ENCODE results near the gene HSFX3. TPM values are rescaled to one million over a fixed set of nuclear protein-coding genes. Genes with fewer than 3 reads are reported as not detected.
"Not testable (repeated sequence)": the region's sequence is repeated elsewhere in the genome, so short reads cannot be mapped to it uniquely, and the experiment has no call there.

HSFX3 gene, protein sequence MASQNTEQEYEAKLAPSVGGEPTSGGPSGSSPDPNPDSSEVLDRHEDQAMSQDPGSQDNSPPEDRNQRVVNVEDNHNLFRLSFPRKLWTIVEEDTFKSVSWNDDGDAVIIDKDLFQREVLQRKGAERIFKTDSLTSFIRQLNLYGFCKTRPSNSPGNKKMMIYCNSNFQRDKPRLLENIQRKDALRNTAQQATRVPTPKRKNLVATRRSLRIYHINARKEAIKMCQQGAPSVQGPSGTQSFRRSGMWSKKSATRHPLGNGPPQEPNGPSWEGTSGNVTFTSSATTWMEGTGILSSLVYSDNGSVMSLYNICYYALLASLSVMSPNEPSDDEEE
- total RNA-seq: not detected in 2 replicates

DNA sequence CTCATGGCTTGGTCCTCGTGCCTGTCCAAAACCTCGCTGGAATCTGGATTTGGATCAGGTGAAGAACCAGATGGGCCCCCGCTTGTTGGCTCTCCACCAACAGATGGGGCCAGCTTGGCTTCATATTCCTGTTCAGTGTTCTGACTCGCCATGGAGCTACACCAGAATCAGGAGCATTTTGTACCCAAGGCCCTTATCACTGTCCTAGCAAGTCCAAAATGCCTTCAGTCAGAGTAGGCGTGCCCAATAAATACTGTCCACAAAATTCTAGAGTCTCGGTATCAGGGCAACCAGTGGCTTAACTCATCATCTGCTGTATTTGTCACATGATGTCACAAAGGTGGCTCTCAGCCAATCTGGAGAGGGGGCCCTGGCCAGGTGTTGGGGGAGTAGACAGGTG lies at the start of gene HSFX3:
TSS of gene HSFX3 (minus strand) at position 224 of the 400 bp plus-strand sequence. CDS start at position 152, 72 bp downstream.
- not testable (repeated sequence) for H3K27me3 ChIP-seq (ENCODE audit: control insufficient read depth, insufficient read depth, low read length); H3K4me3 ChIP-seq (ENCODE audit: low read depth, low read length); H3K36me3 ChIP-seq (ENCODE audit: control insufficient read depth, insufficient read depth, low read length); DNase-seq (ENCODE audit: low read depth)
- peak; percentile 70 for FAIRE-seq

DNA sequence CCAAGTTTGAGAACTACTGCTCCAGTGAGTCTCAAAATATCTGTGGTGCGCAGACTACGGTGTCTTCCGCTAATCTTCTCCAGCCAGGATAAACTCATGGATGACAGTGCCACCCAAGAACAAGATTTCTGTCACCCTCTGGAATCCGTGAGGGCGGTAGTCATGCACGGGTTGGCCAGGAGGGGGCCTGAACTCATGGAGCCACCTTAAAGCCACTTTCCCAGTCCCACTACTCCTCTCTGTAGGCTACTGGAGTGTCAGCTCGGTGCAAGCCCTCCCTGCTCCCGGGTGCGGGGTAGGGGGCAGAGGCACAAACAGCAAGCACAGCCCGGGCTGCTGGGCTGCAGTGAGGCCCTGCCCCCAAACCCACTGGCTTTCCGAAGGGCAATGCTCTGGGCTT lies 48.9 kb upstream of the HSFX3 start:
- peak; percentile 95 for FAIRE-seq
- not testable (repeated sequence) for H3K27me3 ChIP-seq (ENCODE audit: control insufficient read depth, insufficient read depth, low read length); DNase-seq (ENCODE audit: low read depth); H3K4me3 ChIP-seq (ENCODE audit: low read depth, low read length); H3K36me3 ChIP-seq (ENCODE audit: control insufficient read depth, insufficient read depth, low read length)

DNA sequence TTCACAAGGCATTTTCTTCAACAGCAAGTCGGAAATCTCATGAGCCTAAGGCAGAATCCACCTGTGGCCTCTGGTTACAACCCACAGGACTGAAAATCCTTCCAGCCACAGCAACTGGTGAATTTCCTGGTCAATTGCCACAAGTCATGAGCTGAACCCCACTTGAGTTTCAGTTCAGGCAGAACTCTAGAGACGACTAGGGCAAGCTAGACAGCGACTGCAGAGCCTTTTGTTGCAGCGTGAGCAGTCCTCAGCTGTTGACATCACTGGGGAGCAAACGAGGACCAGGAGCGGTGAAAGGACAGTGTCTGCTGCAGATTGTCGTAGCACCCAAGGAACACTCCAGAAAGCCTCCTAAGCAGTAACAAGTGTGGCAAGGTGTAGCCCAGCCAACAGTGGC lies 46.2 kb upstream of the HSFX3 start:
- H3K36me3 ChIP-seq (ENCODE audit: control insufficient read depth, insufficient read depth, low read length); DNase-seq (ENCODE audit: low read depth); H3K27me3 ChIP-seq (ENCODE audit: control insufficient read depth, insufficient read depth, low read length); FAIRE-seq; H3K4me3 ChIP-seq (ENCODE audit: low read depth, low read length): not testable (repeated sequence)

DNA sequence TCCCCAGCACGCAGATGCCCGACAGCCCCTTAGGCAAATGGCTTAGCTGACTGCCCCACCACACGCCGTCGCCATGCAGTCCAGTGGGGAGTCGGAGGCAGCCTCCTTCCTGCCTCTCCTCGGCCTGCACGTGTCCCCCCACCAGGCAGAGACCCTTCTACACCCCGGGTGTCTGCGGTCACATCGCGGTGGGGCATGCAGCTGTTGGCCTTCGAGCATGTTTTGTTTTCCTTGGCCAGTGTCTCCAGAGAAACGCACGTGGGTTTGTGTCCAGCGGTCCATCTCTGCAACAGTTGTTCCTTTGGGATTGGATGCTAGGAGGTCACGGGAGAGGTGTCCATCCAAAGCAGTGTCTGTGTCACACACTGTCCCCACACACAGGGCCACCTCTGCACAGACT lies 45.5 kb upstream of the HSFX3 start, which contains the start of gene HSFX2:
TSS of gene HSFX2 (minus strand) at position 101 of the 400 bp plus-strand sequence. CDS start 614 bp downstream, outside the sequence.
- FAIRE-seq; DNase-seq (ENCODE audit: low read depth); H3K4me3 ChIP-seq (ENCODE audit: low read depth, low read length); H3K36me3 ChIP-seq (ENCODE audit: control insufficient read depth, insufficient read depth, low read length); H3K27me3 ChIP-seq (ENCODE audit: control insufficient read depth, insufficient read depth, low read length): not testable (repeated sequence)

DNA sequence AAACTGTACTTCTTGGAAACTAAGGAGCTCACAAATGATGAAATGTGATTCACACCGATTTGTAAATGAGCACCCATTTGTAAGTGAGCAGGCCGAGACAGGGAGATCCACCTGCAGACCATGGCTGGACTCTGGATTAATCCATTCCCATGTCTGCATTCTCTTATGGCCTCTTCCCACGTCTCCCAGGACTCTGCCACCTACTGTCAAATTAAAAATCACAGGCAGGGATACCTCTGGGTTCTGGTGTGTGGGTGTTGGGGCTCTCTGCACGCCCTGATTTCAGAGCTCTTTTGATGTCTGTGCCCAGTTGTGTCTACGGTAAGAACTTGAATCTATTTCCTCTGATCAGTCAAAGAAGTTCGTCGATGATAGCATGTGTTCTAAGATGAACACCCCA lies 41.3 kb upstream of the HSFX3 start:
- not testable (repeated sequence) for DNase-seq (ENCODE audit: low read depth); H3K4me3 ChIP-seq (ENCODE audit: low read depth, low read length); H3K27me3 ChIP-seq (ENCODE audit: control insufficient read depth, insufficient read depth, low read length); H3K36me3 ChIP-seq (ENCODE audit: control insufficient read depth, insufficient read depth, low read length); FAIRE-seq

DNA sequence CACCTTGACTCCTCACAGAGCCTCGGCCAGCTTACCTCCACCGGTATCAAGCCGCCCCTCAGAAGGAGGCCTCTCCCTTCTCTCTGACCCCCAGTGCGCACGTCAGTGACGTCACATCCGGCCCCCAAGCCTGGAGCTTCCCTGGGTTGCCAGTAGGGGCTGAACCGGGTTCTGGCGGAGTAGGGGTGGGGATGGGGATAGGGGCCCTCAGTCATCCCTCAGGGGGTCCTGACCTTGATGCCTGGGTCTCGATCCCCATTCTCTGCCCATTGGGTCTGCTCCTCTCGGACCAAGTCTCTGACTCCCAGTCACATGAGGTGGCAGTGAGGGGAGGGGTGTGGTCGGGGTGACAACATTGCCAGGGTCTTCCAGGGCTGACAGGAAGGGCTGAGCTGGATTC lies 37.6 kb upstream of the HSFX3 start, which contains the start of gene MAGEA9B:
TSS of gene MAGEA9B (minus strand) at position 101 of the 400 bp plus-strand sequence. CDS start 4,280 bp downstream, outside the sequence.
- not testable (repeated sequence) for H3K4me3 ChIP-seq (ENCODE audit: low read depth, low read length); DNase-seq (ENCODE audit: low read depth); FAIRE-seq

DNA sequence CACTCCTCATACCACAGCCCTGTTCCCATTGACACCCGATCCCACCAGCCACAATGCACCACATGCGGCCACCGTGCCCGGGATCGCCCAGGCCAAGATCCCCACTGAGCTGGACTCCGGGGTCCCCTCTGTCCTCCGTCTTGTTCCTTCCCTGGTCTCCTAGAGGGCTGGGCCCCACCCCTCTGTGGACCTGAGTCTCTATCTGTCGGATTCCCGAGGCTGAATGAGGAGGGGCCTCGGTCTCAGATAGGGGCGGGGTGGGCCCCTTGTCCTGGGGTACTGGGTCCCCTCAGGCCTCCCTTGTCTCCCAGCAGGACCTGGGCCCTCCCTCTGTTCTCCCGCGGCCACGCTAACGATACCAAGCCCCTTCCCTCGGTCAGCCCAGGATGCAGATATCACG lies 35.9 kb upstream of the HSFX3 start:
- H3K27me3 ChIP-seq (ENCODE audit: control insufficient read depth, insufficient read depth, low read length); H3K36me3 ChIP-seq (ENCODE audit: control insufficient read depth, insufficient read depth, low read length); FAIRE-seq; H3K4me3 ChIP-seq (ENCODE audit: low read depth, low read length); DNase-seq (ENCODE audit: low read depth): not testable (repeated sequence)

More for the DNA sequence above, 37.6 kb upstream of the HSFX3 start, which contains the start of gene MAGEA9B:
- H3K36me3 ChIP-seq (ENCODE audit: control insufficient read depth, insufficient read depth, low read length); H3K27me3 ChIP-seq (ENCODE audit: control insufficient read depth, insufficient read depth, low read length): not testable (repeated sequence)

DNA sequence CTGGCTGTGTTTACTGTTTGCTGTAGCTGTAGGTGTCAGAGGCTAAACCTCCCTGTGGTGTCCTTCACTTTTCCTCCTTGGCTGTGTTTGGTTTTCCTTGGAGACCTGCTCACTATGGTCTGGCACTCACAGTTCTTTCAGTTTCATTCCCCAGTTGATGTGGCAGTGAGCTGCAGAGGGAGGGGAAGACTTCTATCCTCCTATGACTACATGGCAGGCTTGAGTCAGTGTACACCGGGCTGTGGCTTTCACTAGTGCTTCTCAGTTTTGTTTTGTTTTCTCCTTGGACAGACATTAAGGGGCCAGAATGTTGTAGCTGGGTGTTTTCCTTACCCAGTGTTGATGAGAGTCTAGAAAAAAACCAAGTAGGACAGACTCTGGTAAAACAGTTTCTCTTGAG lies 23.7 kb upstream of the HSFX3 start:
- H3K27me3 ChIP-seq (ENCODE audit: control insufficient read depth, insufficient read depth, low read length); H3K36me3 ChIP-seq (ENCODE audit: control insufficient read depth, insufficient read depth, low read length); DNase-seq (ENCODE audit: low read depth); H3K4me3 ChIP-seq (ENCODE audit: low read depth, low read length): not testable (repeated sequence)
- peak; percentile 93 for FAIRE-seq

DNA sequence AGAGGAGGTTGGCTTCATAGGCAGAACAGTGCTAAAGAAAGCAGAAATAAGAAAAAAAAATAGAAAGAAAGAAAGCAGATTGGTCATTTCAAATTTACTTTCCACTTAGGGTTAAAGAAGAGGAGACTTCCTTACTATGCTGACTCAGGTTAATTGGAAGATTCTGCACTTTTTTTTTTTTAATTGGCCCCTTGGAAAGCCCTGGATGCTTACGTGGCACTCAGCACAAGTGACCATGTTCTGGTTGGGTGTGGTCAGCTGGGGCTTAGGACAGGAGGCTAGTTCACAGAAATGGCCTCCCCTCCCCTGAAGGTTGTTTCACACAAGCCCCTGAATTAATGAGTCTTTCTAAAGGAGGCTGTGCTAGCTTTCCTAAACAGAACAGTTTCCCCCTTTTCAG lies 23.0 kb upstream of the HSFX3 start:
- TF ChIP-seq, protein P1, sequence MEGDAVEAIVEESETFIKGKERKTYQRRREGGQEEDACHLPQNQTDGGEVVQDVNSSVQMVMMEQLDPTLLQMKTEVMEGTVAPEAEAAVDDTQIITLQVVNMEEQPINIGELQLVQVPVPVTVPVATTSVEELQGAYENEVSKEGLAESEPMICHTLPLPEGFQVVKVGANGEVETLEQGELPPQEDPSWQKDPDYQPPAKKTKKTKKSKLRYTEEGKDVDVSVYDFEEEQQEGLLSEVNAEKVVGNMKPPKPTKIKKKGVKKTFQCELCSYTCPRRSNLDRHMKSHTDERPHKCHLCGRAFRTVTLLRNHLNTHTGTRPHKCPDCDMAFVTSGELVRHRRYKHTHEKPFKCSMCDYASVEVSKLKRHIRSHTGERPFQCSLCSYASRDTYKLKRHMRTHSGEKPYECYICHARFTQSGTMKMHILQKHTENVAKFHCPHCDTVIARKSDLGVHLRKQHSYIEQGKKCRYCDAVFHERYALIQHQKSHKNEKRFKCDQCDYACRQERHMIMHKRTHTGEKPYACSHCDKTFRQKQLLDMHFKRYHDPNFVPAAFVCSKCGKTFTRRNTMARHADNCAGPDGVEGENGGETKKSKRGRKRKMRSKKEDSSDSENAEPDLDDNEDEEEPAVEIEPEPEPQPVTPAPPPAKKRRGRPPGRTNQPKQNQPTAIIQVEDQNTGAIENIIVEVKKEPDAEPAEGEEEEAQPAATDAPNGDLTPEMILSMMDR (IDR thresholded peaks at IDR 0.05; ENCODE audit: insufficient read depth, low read length, severe bottlenecking): no peak
- no peaks in the 10 kb centered on the region for H3K27me3 ChIP-seq (ENCODE audit: control insufficient read depth, insufficient read depth, low read length)
- FAIRE-seq (no peak), DNase-seq (ENCODE audit: low read depth) (no peak)
- H3K36me3 ChIP-seq (ENCODE audit: control insufficient read depth, insufficient read depth, low read length): no peaks in the 10 kb centered on the region
- no peak overlapping the region for H3K4me3 ChIP-seq (ENCODE audit: low read depth, low read length)

DNA sequence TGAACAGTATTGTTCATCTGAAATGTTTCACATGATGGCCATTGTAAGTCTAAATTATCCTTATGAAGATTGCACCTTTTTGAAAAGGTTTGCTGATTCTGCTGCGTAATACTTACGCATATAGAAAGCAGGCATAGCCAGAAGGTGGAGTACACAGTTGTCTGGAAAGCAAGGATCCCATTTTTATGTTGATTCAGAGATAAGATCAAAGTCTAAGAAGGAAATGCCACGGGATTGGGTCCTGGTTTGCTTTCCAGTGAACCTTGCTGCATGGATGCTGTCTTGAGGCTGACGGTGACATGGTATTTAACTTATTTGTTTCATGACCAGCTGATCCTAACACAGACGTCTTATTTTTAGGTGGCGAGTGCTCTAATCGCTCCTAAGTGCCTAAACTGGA lies 22.0 kb upstream of the HSFX3 start:
- no peak for FAIRE-seq
- TF ChIP-seq, protein P1 (IDR thresholded peaks at IDR 0.05; ENCODE audit: insufficient read depth, low read length, severe bottlenecking): no peak
- H3K4me3 ChIP-seq (ENCODE audit: low read depth, low read length): no peak overlapping the region
- DNase-seq (ENCODE audit: low read depth): no peak
- H3K27me3 ChIP-seq (ENCODE audit: control insufficient read depth, insufficient read depth, low read length): no peaks in the 10 kb centered on the region
- no peaks in the 10 kb centered on the region for H3K36me3 ChIP-seq (ENCODE audit: control insufficient read depth, insufficient read depth, low read length)

Data from bronchial epithelial cell (primary cell).